WTC11 (cell line): ENCODE results near the gene TRIM26. TPM values are rescaled to one million over a fixed set of nuclear protein-coding genes. Genes with fewer than 3 reads are reported as not detected.
A peak's percentile ranks its signal among the peaks of the same experiment; 100 is the strongest.

Experiments
- AR ChIP-seq: fragments of 250-450 bp; sonication (Bioruptor Pico); IDR thresholded peaks from 2 replicates; pipeline ENCODE4 v1.9.0; 2021; ENCODE audit warnings: mild to moderate bottlenecking
- ATF1 ChIP-seq: sonication (generic); formaldehyde crosslinking; IDR thresholded peaks from 2 replicates; pipeline ENCODE4 v1.8.1; 2023; ENCODE audit warnings: mild to moderate bottlenecking, moderate library complexity, missing genetic modification reagents
- ATF6 ChIP-seq: sonication (generic); formaldehyde crosslinking; IDR thresholded peaks from 2 replicates; pipeline ENCODE4 v1.8.1; 2023; ENCODE audit warnings: mild to moderate bottlenecking, missing genetic modification reagents
- CBFB ChIP-seq: sonication (generic); formaldehyde crosslinking; IDR thresholded peaks from 2 replicates; pipeline ENCODE4 v1.8.1; 2022; ENCODE audit warnings: mild to moderate bottlenecking, low read depth, missing genetic modification reagents
- ETV6 ChIP-seq: sonication (generic); formaldehyde crosslinking; IDR thresholded peaks from 2 replicates; pipeline ENCODE4 v1.8.1; 2022; ENCODE audit warnings: mild to moderate bottlenecking, missing genetic modification reagents
- FOXJ3 ChIP-seq: sonication (generic); formaldehyde crosslinking; IDR thresholded peaks from 2 replicates; pipeline ENCODE4 v1.9.0; 2021; ENCODE audit warnings: missing genetic modification reagents, mild to moderate bottlenecking, borderline replicate concordance
- FOXP1 ChIP-seq: sonication (generic); formaldehyde crosslinking; IDR thresholded peaks from 2 replicates; pipeline ENCODE4 v1.8.0; 2022; ENCODE audit warnings: missing genetic modification reagents, mild to moderate bottlenecking, moderate library complexity, borderline replicate concordance
- FOXP4 ChIP-seq: sonication (generic); formaldehyde crosslinking; IDR thresholded peaks from 2 replicates; pipeline ENCODE4 v1.8.0; 2022; ENCODE audit warnings: mild to moderate bottlenecking, missing genetic modification reagents
- GTF2I ChIP-seq: fragments of 250-450 bp; sonication (Bioruptor Pico); conservative IDR thresholded peaks from 2 replicates; pipeline ENCODE4 v1.4.0; 2021; ENCODE audit warnings: mild to moderate bottlenecking
- IRF2 ChIP-seq: sonication (generic); formaldehyde crosslinking; IDR thresholded peaks from 2 replicates; pipeline ENCODE4 v1.8.0; 2022; ENCODE audit warnings: low read depth, missing genetic modification reagents, borderline replicate concordance
- JAZF1 ChIP-seq: fragments of 250-450 bp; sonication (Bioruptor Pico); IDR thresholded peaks from 2 replicates; pipeline ENCODE4 v1.9.0; 2021; ENCODE audit warnings: moderate library complexity, mild to moderate bottlenecking, inconsistent platforms
- KAT7 ChIP-seq: sonication (generic); formaldehyde crosslinking; IDR thresholded peaks from 2 replicates; pipeline ENCODE4 v1.8.1; 2023; ENCODE audit warnings: missing genetic modification reagents, mild to moderate bottlenecking, borderline replicate concordance
- MAX ChIP-seq: sonication (generic); formaldehyde crosslinking; IDR thresholded peaks from 2 replicates; pipeline ENCODE4 v1.8.0; 2022; ENCODE audit warnings: mild to moderate bottlenecking, missing genetic modification reagents
- MYBL2 ChIP-seq: sonication (generic); formaldehyde crosslinking; IDR thresholded peaks from 2 replicates; pipeline ENCODE4 v1.8.1; 2023; ENCODE audit warnings: mild to moderate bottlenecking, moderate library complexity, missing genetic modification reagents
- NFE2L1 ChIP-seq: sonication (generic); formaldehyde crosslinking; IDR thresholded peaks from 2 replicates; pipeline ENCODE4 v1.8.1; 2023; ENCODE audit warnings: missing genetic modification reagents
- PRRX2 ChIP-seq: fragments of 250-450 bp; sonication (Bioruptor Pico); IDR thresholded peaks from 2 replicates; pipeline ENCODE4 v1.8.0; 2021; ENCODE audit warnings: mild to moderate bottlenecking
- SMAD4 ChIP-seq: sonication (generic); formaldehyde crosslinking; IDR thresholded peaks from 2 replicates; pipeline ENCODE4 v1.8.0; 2022; ENCODE audit warnings: mild to moderate bottlenecking, missing genetic modification reagents
- SP1 ChIP-seq: sonication (generic); formaldehyde crosslinking; conservative IDR thresholded peaks from 2 replicates; pipeline ENCODE4 v1.8.1; 2022; ENCODE audit warnings: missing genetic modification reagents
- USF2 ChIP-seq: sonication (generic); formaldehyde crosslinking; IDR thresholded peaks from 2 replicates; pipeline ENCODE4 v1.8.1; 2023; ENCODE audit warnings: mild to moderate bottlenecking, missing genetic modification reagents, moderate library complexity
- ZMAT4 ChIP-seq: fragments of 250-450 bp; sonication (Bioruptor Pico); IDR thresholded peaks from 2 replicates; pipeline ENCODE4 v1.9.0; 2021; ENCODE audit warnings: mild to moderate bottlenecking
- ZNF263 ChIP-seq: sonication (generic); formaldehyde crosslinking; IDR thresholded peaks from 2 replicates; pipeline ENCODE4 v1.8.1; 2022; ENCODE audit warnings: low read depth, mild to moderate bottlenecking, moderate library complexity, missing genetic modification reagents
- ZNF317 ChIP-seq: sonication (generic); formaldehyde crosslinking; IDR thresholded peaks from 2 replicates; pipeline ENCODE4 v1.8.1; 2023; ENCODE audit warnings: low read depth, mild to moderate bottlenecking, moderate library complexity, missing genetic modification reagents, borderline replicate concordance
- ZNF396 ChIP-seq: fragments of 250-450 bp; sonication (Bioruptor Pico); IDR thresholded peaks from 2 replicates; pipeline ENCODE4 v1.8.0; 2021; ENCODE audit warnings: mild to moderate bottlenecking, moderate library complexity, borderline replicate concordance
- ZNF416 ChIP-seq: fragments of 250-450 bp; sonication (Bioruptor Pico); IDR thresholded peaks from 2 replicates; pipeline ENCODE4 v1.9.0; 2021; ENCODE audit warnings: mild to moderate bottlenecking, inconsistent platforms
- ZNF423 ChIP-seq: fragments of 250-450 bp; sonication (Bioruptor Pico); IDR thresholded peaks from 2 replicates; pipeline ENCODE4 v2.1.2; 2022; ENCODE audit warnings: mild to moderate bottlenecking, moderate library complexity
- ZNF425 ChIP-seq: fragments of 250-450 bp; sonication (Bioruptor Pico); conservative IDR thresholded peaks from 2 replicates; pipeline ENCODE4 v1.9.0; 2021; ENCODE audit warnings: mild to moderate bottlenecking
- ZNF671 ChIP-seq: fragments of 250-450 bp; sonication (Bioruptor Pico); IDR thresholded peaks from 2 replicates; pipeline ENCODE4 v1.8.0; 2021; ENCODE audit warnings: mild to moderate bottlenecking
- ZSCAN18 ChIP-seq: fragments of 250-450 bp; sonication (Bioruptor Pico); IDR thresholded peaks from 2 replicates; pipeline ENCODE4 v2.1.2; 2022; ENCODE audit warnings: mild to moderate bottlenecking, moderate library complexity
- total RNA-seq: library from RNA; stranded (reverse); gene quantifications from 3 replicates; pipeline ENCODE4 v1.2.3, GENCODE V29; 2021

TRIM26 gene
- total RNA-seq, 1 experiment from 2014 or later = 27.7 TPM

- TF ChIP-seq USF2 (CRISPR knock-in tag) (no peak), ZNF671 (CRISPR knock-in tag) (no peak), PRRX2 (CRISPR knock-in tag) (no peak), ATF6 (CRISPR knock-in tag) (no peak), NFE2L1 (CRISPR knock-in tag) (no peak; the same call in 1 of the 2 replicates), FOXJ3 (CRISPR knock-in tag) (no peak), IRF2 (no peak), KAT7 (CRISPR knock-in tag) (no peak), JAZF1 (CRISPR knock-in tag) (no peak), FOXP1 (CRISPR knock-in tag) (peak; percentile 68; the same call in 1 of the 2 replicates), GTF2I (peak; percentile 90; the same call in 1 of the 2 replicates), FOXP4 (CRISPR knock-in tag) (peak; percentile 84; the same call in 1 of the 2 replicates), SMAD4 (CRISPR knock-in tag) (peak; percentile 78), SP1 (CRISPR knock-in tag) (peak; percentile 62; the same call in 1 of the 2 replicates), ZSCAN18 (CRISPR knock-in tag) (no peak), ZNF317 (CRISPR knock-in tag) (0 out of 2 replicates have a peak, but pooled peaks have one; percentile 39), ZNF425 (CRISPR knock-in tag) (no peak), CBFB (CRISPR knock-in tag) (no peak), ZNF263 (no peak), ZMAT4 (CRISPR knock-in tag) (no peak), MAX (peak; percentile 72; the same call in 1 of the 2 replicates), ZNF423 (CRISPR knock-in tag) (no peak), ZNF416 (CRISPR knock-in tag) (no peak), ZNF396 (no peak), ATF1 (CRISPR knock-in tag) (no peak), MYBL2 (CRISPR knock-in tag) (peak; percentile 76), ETV6 (CRISPR knock-in tag) (peak; percentile 68; the same call in 1 of the 2 replicates), AR (CRISPR knock-in tag) (no peak)
These were observed 901 bp upstream of the TRIM26 start (continued) for GRCh38 chr6:30213957-30214656.
